IPS-11a (cell line): Measurements from ENCODE around the gene SLC6A3.
"Not testable (repeated sequence)": the region's sequence is repeated elsewhere in the genome, so short reads cannot be mapped to it uniquely, and the experiment has no call there.

Experiments used
- H3K4me3 ChIP-seq: one replicate; pipeline ENCODE4 v1.5.1; 2013; ENCODE audit warnings: low read depth, low read length, control low read depth

The SLC6A3 gene

GRCh38 chr5:1478271-1479035, 33.2 kb upstream of the SLC6A3 start:
- no peak overlapping the region for H3K4me3 ChIP-seq

- H3K4me3 ChIP-seq = no peak overlapping the region
Observed at GRCh38 chr5:1477341-1477740, 32.1 kb upstream of the SLC6A3 start.

- no peak overlapping the region for H3K4me3 ChIP-seq
Observed at GRCh38 chr5:1476967-1477310, 31.7 kb upstream of the SLC6A3 start.

- H3K4me3 ChIP-seq = no peak overlapping the region
Observed at GRCh38 chr5:1476181-1476966, 31.1 kb upstream of the SLC6A3 start.

- H3K4me3 ChIP-seq = not testable (repeated sequence)
Observed at GRCh38 chr5:1475544-1475900, 30.3 kb upstream of the SLC6A3 start.

GRCh38 chr5:1474866-1475543, 29.8 kb upstream of the SLC6A3 start:
- no peak overlapping the region for H3K4me3 ChIP-seq

GRCh38 chr5:1474183-1474839, 29.1 kb upstream of the SLC6A3 start:
- no peak overlapping the region for H3K4me3 ChIP-seq

- H3K4me3 ChIP-seq = no peak overlapping the region
Observed at GRCh38 chr5:1473746-1474145, 28.5 kb upstream of the SLC6A3 start.

- no peak overlapping the region for H3K4me3 ChIP-seq
Observed at GRCh38 chr5:1472964-1473628, 27.9 kb upstream of the SLC6A3 start.

GRCh38 chr5:1471997-1472963, 27.0 kb upstream of the SLC6A3 start:
- H3K4me3 ChIP-seq = no peak overlapping the region

GRCh38 chr5:1471240-1471853, 26.1 kb upstream of the SLC6A3 start:
- H3K4me3 ChIP-seq = no peak overlapping the region

- no peak overlapping the region for H3K4me3 ChIP-seq
Observed at GRCh38 chr5:1470762-1471211, 25.5 kb upstream of the SLC6A3 start.

- H3K4me3 ChIP-seq = no peak overlapping the region
Observed at GRCh38 chr5:1468629-1469527, 23.6 kb upstream of the SLC6A3 start.

GRCh38 chr5:1468247-1468612, 23.0 kb upstream of the SLC6A3 start:
- H3K4me3 ChIP-seq = no peak overlapping the region

GRCh38 chr5:1467341-1468246, 22.4 kb upstream of the SLC6A3 start:
- no peak overlapping the region for H3K4me3 ChIP-seq

GRCh38 chr5:1466631-1467265, 21.5 kb upstream of the SLC6A3 start:
- H3K4me3 ChIP-seq = no peak overlapping the region

- no peak overlapping the region for H3K4me3 ChIP-seq
Observed at GRCh38 chr5:1465966-1466471, 20.8 kb upstream of the SLC6A3 start.
